ENCODE data around the gene ACE.

- no peak for TF ChIP-seq TARDBP (IDR thresholded peaks at IDR 0.05)
- TF ChIP-seq SP1 (IDR thresholded peaks at IDR 0.05): no peak
- no peak for TF ChIP-seq FOXK2 (IDR thresholded peaks at IDR 0.05)
- no peak for TF ChIP-seq L3MBTL2 (conservative IDR thresholded peaks at IDR 0.05)
- TF ChIP-seq ZNF384 (IDR thresholded peaks at IDR 0.05): no peak
- TF ChIP-seq ARNT (IDR thresholded peaks at IDR 0.05): no peak
These were observed 40.3 kb downstream of the ACE start for GRCh38 chr17:63516910-63517824.

Measured in HEK293T (cell line).